Left lobe of liver (tissue), 2 donors: ENCODE measurements around the gene MOCS3. TPM values are rescaled to one million over a fixed set of nuclear protein-coding genes. Genes with fewer than 3 reads are reported as not detected.

Experiments used
- ATAC-seq: fragments of 200-7000 bp; cut with Tn5 transposase; one replicate; pipeline ENCODE4 v1.9.1; 2020; ENCODE audit warnings: mild to moderate bottlenecking, moderate library complexity
- DNase-seq: peaks from one replicate; pipeline ENCODE4 v3.0.0-alpha.2; 2020; ENCODE audit warnings: low spot score
- total RNA-seq: library from RNA; stranded (reverse); gene quantifications from one replicate; pipeline ENCODE4 v1.2.1, GENCODE V29; 2021
- donor health status: DM: no; HTN: no; CAD: no; lungs with moderate emphysema.
- donor health status: DM: no; HTN: yes; CAD: no.

Gene MOCS3
- total RNA-seq, 1 donor from 2014 or later, result 2.6 TPM

GRCh38 chr20:50980851-50981713, 22.5 kb downstream of the MOCS3 start:
- DNase-seq (peak; percentile 52), ATAC-seq (peak; percentile 64)

GRCh38 chr20:50981714-50982048, 23.1 kb downstream of the MOCS3 start:
- DNase-seq (no peak), ATAC-seq (no peak)

GRCh38 chr20:50982363-50982762, 23.7 kb downstream of the MOCS3 start:
- ATAC-seq (peak; percentile 33), DNase-seq (peak; percentile 48)

GRCh38 chr20:50983321-50983720, 24.7 kb downstream of the MOCS3 start:
- DNase-seq, result no peak
- no peak for ATAC-seq

GRCh38 chr20:50987493-50988210, 29.0 kb downstream of the MOCS3 start:
- ATAC-seq (peak; percentile 98), DNase-seq (peak; percentile 63)

- no peak for ATAC-seq
Measured at GRCh38 chr20:50991076-50991475, 32.5 kb downstream of the MOCS3 start.

GRCh38 chr20:50992336-50992732, 33.7 kb downstream of the MOCS3 start:
- DNase-seq (no peak), ATAC-seq (no peak)

More at GRCh38 chr20:50991076-50991475, 32.5 kb downstream of the MOCS3 start:
- no peak for DNase-seq

- DNase-seq, result no peak
- peak; percentile 66 for ATAC-seq
Measured at GRCh38 chr20:50992733-50993457, 34.3 kb downstream of the MOCS3 start.

GRCh38 chr20:50993876-50994275, 35.3 kb downstream of the MOCS3 start:
- ATAC-seq (no peak), DNase-seq (no peak)

- DNase-seq (no peak), ATAC-seq (no peak)
Measured at GRCh38 chr20:50995506-50995905, 36.9 kb downstream of the MOCS3 start.

- DNase-seq, result no peak
- no peak for ATAC-seq
Measured at GRCh38 chr20:50996901-50997865, 38.6 kb downstream of the MOCS3 start.

- no peak for ATAC-seq
- DNase-seq, result no peak
Measured at GRCh38 chr20:50999355-50999754, 40.7 kb downstream of the MOCS3 start.

- no peak for DNase-seq
- no peak for ATAC-seq
Measured at GRCh38 chr20:51001430-51002265, 43.0 kb downstream of the MOCS3 start.

- ATAC-seq, result no peak
- DNase-seq, result no peak
Measured at GRCh38 chr20:51002633-51003032, 44.0 kb downstream of the MOCS3 start.

GRCh38 chr20:51003753-51004152, 45.1 kb downstream of the MOCS3 start:
- ATAC-seq, result no peak
- no peak for DNase-seq

GRCh38 chr20:51004305-51004727, 45.7 kb downstream of the MOCS3 start:
- DNase-seq, result no peak
- no peak for ATAC-seq

- ATAC-seq, result no peak
- no peak for DNase-seq
Measured at GRCh38 chr20:51004781-51005180, 46.2 kb downstream of the MOCS3 start.

- no peak for ATAC-seq
- DNase-seq, result no peak
Measured at GRCh38 chr20:51005214-51005613, 46.6 kb downstream of the MOCS3 start.

- DNase-seq (no peak), ATAC-seq (peak; percentile 38)
Measured at GRCh38 chr20:51008718-51009117, 50.1 kb downstream of the MOCS3 start.
